Stimulated activated naive CD8-positive, alpha-beta T cell treated with anti-CD3 and anti-CD28 coated beads, Interleukin-15, Interleukin-2, amounts not matched to agents 100 U/mL and 50 U/mL, for 24 hours (primary cell): Measurements from ENCODE around the gene ZNF669.
A peak's percentile ranks its signal among the peaks of the same experiment; 100 is the strongest.
"Not testable (repeated sequence)": the region's sequence is repeated elsewhere in the genome, so short reads cannot be mapped to it uniquely, and the experiment has no call there.

Experiments
- ATAC-seq: fragments of 150-1000 bp; cut with Tn5 transposase; one replicate; pipeline ENCODE4 v1.10.0; 2021
- DNase-seq: peaks from one replicate; pipeline ENCODE4 v3.0.0; 2021

Gene ZNF669

DNA sequence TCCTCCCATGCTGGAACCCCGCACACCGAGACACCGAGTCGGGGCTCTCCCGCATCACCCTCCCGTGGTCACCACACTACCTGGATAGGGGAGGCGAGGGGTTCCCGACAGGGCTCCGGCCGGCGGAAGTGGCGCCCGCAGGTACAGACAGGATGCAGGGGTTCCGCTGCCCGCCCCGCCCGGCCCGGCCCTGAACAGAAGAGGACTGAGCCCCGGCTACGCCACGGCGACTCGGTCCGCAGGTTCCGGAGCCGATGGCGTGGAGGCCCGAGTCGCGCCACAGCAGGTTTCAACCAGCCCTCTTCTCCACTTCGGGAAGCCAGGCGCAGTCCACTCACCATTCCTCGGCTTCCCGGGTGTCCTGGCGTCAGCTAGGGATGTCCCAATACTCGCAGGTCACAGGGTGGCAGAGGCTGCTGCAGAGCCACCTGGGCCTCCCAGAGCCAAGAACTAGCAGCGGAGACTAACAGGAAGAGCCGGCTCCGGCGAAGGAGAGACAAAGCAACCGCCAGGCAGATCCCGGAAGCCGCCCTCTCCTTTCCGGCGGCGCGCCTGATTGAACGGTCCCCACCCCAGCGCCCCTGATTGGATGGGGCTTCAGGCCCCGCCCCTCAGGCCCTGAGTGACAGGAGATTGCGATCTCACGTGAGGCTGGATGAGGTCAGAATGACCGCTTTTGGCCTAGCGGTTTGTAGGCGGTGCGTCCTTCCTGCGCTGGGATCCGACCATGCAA, at the start of gene ZNF669:
Gene ZNF669, minus strand, starts transcription at position 498 of the 733 bp plus-strand sequence. Its CDS starts 157 bp downstream, at position 341.
- peak; percentile 95 for DNase-seq
- ATAC-seq: peak; percentile 99

DNA sequence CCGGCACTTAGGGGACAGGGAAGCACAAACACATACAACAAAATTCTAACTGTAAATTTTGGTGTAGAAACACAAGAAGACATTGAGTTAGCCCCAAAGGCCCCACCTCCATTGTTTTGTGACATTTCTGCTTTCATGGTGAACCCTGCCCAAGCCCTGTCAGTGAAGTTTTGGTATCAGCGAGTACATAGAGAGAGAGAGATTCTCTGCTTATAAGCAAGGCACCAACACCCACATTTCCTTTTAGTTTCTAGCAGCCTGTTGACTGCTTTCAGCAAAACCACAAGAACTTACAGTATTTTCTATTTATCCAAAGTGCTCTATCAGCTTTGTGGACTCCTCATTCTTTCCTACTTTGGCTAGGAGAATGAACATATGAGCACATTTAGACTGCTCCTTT, 43.6 kb upstream of the ZNF669 start:
- DNase-seq (no peak), ATAC-seq (no peak)

DNA sequence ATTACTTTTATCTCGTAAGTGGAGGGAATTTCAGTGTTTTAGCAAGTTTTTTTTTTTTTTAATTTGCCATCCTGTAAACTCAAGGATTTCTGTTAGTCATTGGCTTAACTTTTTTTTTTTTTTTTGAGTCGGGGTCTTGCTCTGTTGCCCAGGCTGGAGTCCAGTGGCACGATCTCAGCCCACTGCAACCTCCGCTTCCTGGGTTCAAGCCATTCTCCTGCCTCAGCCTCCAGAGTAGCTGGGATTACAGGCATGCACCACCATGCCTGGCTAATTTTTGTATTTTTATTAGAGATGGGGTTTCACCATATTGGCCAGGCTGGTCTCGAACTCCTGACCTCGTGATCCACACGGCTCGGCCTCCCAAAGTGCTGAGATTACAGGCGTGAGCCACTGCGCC, 43.0 kb upstream of the ZNF669 start:
- not testable (repeated sequence) for ATAC-seq, DNase-seq

DNA sequence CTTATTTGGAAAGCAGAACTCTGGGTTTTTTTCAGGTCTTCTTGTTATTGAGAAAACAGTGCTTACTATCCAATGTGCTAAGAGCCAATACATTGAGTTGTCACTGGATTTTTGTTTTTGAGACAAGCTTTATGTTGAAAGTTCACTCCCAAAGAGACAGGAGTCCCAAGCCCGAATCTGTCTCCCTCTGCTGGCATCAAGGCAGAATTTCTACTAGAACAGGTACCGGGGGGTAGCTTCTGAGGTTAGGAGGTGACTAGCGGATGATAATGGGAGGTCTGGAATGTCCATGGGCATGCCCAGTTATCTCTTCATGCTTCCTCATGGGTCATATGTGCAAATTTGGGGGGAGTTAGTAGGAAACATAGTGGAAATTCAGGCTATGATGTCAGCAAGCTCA, 42.5 kb upstream of the ZNF669 start:
- ATAC-seq (no peak), DNase-seq (no peak)

DNA sequence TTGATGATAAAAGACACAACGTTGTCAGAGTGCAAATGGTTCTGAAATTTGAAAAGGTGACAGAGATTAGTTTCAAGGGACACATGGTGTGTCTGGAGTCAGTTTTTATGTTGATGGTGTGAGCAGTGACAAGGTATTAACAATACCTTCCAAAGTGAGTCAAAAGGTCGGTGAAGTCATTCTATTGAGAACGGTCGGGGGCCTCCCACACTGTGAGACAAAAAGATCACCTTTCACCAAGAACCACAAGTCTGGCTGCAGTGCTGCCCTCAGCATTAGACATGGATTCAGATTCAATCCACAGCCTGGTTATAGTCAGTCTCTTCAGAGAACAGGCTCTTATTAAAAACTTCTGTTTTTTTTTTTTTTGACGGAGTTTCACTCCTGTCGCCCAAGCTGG, 41.1 kb upstream of the ZNF669 start:
- DNase-seq: no peak
- peak; percentile 73 for ATAC-seq

DNA sequence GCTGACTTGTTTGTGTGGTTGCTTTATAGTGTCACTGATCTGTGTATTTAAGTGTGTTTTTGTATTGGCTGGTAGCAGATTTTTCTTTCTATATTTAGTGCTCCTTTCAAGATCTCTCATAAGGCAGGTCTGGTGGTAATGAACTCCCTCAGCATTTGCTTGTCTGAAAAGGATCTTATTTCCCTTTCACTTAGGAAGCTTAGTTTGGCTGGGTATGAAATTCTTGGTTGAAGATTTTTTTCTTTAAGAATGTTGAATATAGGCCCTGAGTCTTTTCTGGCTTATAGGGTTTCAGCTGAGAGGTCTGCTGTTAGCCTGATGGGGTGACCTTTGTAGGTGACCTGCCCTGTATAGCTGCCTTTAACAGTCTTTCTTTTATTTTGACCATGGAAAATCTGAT, 35.4 kb upstream of the ZNF669 start:
- not testable (repeated sequence) for DNase-seq, ATAC-seq

DNA sequence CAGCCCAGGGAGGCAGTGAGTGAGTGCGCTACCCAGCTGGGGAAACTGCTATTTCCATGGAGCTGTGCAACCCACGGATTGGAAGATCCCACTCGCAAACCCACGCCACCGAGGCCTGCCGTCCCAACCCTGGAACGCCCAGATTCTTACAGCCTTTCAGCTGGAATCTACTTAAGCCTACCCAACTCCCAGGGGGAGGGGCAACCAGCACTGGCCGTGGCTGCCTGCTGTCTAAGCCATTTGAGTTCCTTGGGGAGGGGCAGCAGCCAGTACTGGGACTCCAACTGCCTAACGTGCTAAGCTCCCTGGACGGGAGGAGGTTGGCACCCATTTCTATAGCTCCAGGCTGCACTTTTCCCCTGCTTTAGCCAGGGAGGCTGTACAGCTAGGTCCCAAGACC, 27.1 kb upstream of the ZNF669 start:
- ATAC-seq (no peak), DNase-seq (no peak)

DNA sequence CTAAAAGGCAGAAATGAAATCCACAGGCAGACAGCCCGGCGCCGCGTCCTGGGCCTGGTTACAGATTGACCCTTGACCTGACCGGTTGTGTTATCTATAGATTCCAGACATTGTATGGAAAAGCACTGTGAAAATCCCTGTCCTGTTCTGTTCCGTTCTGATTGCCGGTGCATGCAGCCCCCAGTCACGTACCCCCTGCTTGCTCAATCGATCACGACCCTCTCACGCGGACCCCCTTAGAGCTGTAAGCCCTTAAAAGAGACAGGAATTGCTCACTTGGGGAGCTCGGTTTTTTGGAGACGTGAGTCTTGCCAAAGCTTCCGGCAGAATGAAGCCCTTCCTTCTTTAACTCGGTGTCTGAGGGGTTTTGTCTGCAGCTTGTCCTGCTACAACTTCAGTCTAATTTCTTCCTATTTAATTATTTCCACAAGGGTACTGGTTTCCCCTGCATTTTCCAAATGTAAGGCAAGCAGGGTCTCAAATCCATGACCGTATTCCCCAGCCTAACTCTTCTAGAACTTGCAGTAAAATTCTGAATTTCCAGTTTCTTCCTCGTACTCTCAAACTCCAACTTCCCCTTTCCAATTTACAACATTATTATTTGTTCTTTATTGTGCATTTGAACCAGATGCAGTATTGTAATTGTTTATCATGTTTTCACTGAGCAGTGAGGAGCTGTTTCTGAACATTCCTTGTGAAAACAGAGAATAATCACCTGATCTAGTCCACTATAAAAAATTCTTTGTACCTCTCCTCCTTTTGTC, 23.5 kb upstream of the ZNF669 start:
- ATAC-seq: not testable (repeated sequence)

DNA sequence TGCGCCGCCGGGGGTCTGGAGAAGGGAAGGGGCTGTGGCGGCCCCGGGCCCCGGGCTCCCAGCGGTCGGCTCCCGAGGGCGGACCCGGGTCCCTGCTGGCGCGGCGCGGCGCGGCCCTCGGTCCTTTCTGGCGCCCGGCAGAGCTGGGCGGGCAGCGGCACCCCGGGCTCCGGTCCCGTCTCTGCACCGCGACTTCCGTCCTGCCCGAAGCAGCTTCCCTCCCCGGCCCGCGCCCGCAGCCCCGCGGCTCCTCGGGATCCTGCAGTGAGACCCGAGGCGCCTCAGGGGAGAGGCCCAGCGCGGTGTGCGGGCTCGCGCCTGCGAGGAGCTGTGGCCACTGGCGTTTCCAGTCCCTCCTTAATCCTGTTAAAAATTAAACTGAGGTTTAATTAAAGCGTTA, 22.4 kb upstream of the ZNF669 start:
- peak; percentile 62 for ATAC-seq
- DNase-seq: not testable (repeated sequence)

More for the DNA sequence above, 23.5 kb upstream of the ZNF669 start:
- not testable (repeated sequence) for DNase-seq

DNA sequence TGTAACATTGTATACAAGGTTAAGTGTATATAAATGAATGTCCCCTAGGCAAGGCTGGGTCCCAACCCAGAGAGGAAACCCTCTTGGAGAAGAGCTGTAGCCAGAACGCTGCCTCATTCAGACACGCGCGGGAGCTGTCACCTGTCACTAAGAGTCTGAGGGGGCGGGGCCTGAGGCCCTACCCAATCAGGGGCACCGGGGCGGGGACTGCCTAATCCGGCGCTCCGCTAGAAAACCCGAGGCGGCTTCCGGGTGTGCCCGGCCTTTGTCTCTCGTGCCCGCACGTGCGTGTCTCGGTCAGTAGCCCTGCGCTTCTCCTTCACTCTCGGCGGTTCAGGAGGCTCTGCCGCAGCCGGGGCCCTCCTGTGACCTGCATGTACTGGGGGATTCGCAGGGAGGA, 22.0 kb upstream of the ZNF669 start:
- peak; percentile 100 for ATAC-seq
- not testable (repeated sequence) for DNase-seq

DNA sequence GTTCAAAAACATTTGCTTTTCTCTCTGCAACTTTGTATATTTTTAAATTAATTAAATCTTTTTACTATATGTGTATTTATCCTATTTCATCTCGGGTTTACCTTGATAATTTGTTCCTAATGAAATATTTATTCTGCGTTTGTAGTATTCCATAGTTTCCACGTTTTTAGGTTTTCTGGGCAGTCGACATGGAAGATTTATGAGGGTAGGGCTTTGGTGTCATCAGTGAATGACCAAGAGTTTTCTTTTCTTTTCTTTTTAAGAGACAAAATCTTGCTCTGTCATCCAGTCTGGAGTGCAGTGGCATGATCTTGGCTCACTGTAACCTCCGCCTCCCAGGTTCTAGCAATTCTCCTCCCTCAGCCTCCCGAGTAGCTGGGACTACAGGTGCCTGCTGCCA, 17.2 kb upstream of the ZNF669 start:
- DNase-seq (no peak), ATAC-seq (no peak)

DNA sequence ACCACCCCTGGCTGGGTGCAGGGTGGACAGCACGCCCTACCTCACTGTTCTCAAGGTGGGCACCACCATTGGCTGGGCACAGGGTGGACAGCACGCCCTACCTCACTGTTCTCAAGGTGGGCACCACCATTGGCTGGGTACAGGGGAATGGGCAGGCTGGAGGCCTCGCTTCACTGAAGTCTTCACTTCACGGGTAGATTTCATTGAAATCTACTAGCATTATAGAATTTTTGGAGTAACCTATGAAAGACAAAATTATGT, 16.2 kb upstream of the ZNF669 start:
- DNase-seq, ATAC-seq: not testable (repeated sequence)

DNA sequence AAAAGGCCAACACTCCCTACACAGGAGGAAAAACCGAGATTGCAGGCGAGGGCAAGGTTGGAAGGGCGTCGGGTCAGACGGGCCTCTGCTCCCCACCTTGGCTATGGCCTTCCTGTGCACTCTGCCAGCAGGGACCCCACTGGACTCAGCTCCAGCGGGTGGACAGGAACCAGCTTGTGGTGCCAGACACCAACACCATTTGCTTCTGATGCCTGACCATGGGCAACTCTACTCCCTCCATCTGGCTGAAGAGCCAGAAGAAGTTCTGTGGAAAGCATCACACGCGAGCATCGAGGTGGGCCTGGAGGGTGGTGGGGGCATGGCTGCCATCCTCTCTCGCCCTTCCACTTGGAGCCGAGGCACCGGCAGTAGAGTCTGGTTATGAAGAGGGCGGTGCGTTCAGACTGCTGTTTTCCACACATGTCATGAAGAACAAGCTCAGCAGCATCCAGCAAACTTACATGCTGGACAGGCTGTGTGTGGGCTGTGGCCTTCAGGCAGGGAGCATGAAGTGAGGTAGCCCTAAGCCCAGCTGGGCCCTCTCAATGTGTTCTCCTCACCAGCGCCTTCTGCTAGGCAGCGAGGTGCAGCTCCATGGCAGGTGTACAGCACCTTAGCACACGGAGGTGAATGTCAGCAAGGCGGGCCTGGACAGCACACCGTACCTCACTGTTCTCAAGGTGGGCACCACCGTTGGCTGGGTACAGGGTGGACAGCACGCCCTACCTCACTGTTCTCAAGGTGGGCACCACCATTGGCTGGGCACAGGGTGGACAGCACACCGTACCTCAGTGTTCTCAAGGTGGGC, 15.6 kb upstream of the ZNF669 start:
- DNase-seq: no peak
- peak; percentile 10 for ATAC-seq

DNA sequence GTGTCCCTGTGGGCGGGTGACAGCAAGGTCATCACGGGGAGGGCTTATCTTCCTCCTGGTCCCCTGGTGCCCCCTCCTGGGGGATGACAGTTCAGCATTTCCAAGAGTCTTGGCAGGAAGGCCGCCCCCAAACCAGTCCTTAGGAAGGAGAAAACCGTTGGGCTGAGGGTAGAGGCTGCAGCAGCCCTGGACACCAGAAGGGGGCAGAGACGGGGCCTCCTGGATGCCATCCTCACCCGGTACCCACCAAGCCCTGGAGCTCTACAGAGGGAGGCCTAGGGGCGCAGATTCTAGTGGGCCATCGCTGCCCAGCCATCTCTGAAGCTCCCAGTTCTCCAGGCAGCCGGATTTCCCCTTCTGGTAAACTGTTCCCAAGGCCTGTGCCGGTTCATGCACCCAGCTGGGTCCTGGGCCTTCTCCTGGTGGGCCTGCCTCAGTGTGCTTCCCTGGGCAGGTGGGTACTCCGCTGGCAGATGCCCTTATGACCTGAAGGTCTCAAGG, 14.8 kb upstream of the ZNF669 start:
- peak; percentile 59 for DNase-seq
- peak; percentile 41 for ATAC-seq

DNA sequence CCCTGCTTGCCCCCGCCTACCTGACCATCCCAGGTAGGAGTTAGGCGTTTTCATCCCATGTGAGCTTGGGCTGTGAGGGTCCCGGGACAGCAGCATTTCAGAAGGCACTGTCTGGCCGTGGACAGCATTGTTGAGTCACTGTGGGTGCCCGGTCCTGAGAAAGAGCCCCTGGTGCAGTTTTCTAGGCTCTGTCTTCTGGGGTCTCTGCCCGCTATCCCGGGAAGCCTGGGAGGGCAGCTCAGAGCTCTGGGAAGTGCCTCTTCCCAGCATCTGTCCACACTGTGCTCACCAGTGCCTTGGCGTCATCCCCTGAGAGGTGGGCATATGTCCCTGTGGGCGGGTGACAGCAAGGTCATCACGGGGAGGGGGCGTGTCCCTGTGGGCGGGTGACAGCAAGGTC, 11.4 kb upstream of the ZNF669 start:
- DNase-seq (no peak), ATAC-seq (no peak)

DNA sequence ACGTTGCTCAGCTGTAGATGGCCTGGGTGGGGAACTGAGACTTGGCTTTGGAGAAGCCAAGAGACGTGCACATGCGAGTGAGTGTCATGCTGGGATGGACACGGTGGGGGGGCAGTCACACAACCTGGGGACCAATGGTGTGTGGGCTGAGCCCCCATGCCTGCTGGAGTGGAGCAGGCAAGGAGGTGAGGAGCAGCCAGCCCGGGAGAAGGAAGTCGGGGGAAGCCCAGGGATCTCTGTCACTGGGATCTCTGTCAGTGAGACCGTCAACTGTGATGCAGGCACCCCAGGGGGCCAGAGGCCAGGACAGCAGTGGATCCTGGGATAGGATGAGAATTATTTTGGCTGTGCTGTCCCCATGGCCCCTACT, 11.0 kb upstream of the ZNF669 start:
- DNase-seq: no peak
- no peak for ATAC-seq

DNA sequence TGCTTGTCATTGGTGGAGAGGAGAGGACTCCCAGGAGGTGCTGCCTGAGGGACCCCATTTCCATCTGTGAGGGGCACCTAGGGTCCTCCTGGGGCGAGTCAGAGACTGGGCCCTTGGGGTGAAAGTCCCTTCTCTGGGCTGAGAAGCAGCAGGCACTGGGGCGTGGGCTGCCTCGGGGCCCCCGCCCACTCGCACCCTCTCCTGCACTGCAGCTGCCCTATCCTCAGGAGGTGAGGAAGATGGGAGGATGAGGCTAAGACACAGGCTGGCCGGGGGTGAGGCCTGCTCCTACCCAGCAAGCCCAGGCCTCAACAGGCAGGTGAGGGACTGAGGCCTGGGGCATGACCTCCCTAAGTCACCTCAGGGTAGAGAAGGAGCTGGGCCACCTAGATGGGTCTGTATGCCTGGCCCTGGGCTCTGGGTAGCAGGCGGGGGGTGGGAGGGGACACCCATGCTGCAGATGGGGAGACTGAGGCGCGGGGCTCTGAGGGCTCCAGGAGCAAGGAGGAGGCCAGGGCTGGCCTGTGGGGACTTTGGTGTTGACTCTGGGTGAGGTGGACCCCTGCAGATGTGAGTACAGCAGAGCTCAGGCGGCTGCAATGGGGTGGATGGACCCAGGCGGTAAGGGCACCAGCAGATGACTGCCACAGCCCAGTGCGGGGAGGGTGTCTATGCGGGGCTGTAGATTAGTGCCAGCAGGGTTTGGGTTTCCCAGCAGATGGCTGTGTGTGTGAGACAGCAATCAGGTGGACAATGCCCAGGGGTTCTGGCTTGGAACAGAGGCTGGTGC, 10.4 kb upstream of the ZNF669 start:
- DNase-seq: no peak
- peak; percentile 17 for ATAC-seq

DNA sequence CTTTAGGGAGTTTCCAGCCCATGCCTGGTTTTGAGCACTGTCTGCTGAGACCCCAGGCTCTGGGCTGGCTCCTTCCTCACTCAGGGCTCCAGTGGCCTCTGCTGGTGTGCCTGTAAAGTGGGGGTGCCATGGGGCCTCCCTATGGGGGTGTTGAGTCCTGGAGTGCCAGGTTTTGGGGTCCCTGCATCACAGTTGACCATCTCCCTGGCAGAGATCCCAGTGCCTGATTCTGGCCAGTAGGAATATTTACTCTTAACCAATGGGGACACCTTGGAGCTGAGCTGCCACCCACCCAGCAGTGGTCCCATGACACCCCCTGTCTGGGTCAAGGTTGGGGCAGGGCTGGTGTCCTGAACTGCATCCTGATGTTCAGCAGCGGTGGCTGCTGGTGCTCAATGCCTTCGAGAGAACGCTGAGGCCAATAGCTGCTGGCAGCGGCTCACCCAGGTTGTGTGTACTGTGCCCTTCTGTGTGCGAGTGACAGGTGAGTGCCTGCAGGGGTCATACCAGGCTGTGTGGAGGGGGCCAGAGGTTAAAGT, 9.6 kb upstream of the ZNF669 start:
- DNase-seq: no peak
- no peak for ATAC-seq

DNA sequence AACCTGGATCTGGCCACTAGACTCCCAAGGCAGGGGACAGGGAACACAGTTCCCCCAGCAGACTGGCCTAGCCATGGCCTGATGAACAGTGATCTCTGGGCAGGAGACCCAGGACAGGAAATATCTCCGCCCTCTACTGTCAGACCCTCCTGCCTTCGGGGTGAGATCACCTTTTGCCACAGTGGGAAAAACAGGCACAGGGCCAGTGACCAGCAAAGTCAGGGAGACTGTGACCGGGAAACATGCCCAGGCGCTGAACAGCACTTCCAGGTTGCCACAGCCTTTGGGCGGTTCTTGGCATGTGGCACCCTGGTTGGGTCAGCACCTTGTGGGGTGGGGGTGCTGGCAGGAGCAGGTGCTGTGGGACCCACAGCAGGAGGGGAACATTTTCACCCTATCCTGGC, 8.9 kb upstream of the ZNF669 start:
- ATAC-seq: no peak
- no peak for DNase-seq

DNA sequence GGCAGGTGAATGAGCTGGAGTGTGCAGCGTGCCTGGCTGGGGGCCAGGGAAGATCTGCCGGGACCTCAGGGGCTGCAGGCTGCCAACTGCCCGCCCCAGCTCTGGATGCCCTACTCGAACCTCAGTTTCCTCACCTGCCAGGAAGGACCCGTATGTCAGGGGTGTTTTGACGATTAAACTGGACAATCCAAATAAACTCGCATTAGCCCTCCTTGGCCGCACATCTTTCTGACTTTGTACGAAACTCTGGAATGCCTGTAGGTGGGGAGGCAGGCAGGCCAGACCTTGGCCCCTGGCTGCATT, 8.3 kb upstream of the ZNF669 start:
- ATAC-seq (no peak), DNase-seq (no peak)

DNA sequence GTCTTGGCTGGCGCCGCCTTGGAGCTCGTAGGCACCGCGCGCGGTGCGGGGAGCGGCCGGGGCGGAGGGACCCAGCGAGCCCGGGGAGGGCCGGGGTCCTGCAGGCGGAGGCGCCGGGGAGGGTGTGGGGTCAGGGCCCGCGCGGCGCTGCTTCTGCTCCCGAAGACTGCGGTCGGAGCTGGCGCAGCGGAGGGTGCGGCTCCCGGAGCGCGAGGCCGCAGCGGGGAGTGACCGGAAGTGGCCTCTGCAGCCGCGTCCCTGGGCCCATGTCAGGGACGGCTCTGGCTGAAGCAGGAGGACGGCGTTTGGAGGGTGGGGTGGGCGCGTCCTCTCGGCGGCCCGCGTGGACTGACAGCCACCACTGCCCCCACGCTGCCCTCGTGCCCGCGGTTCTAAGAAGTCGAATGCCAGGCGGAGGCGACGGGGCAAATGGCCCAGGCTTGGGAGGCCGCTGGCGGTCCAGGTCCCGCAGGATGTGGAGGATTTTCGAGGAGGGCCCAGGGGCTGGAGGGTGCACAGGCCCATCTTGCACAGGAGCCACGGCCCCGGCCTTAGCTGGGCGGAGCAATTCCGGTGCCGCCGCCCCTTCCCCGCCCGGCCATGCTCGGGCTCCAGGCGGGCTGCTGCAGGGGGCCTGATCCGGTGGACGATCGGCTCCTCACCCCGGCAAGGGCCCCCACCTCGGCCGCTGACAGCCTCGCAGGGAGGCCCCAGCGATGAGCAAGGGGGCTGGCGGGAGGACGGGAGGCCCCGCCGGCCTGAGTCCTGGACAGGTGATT, 7.7 kb upstream of the ZNF669 start:
- DNase-seq: no peak
- ATAC-seq: peak; percentile 5
